Right cardiac atrium (tissue), 5 donors: ENCODE data around the gene ZFYVE9. TPM values are rescaled to one million over a fixed set of nuclear protein-coding genes. Genes with fewer than 3 reads are reported as not detected.
A peak's percentile ranks its signal among the peaks of the same experiment; 100 is the strongest.
"Not testable (repeated sequence)": the region's sequence is repeated elsewhere in the genome, so short reads cannot be mapped to it uniquely, and the experiment has no call there.

Experiments used
- ATAC-seq, 2 donors: fragments of 200-7000 bp; cut with Tn5 transposase; one replicate each; pipeline versions ENCODE4 v1.8.0 to v1.9.1; 2020; ENCODE audit warnings: moderate library complexity in 2 of 2, mild to moderate bottlenecking in 1 of 2
- DNase-seq, 3 donors: peaks; one replicate each; pipeline ENCODE4 v3.0.0-alpha.2; 2020
- H3K27ac ChIP-seq: one replicate; pipeline ENCODE4 v1.5.1; 2013; ENCODE audit warnings: mild to moderate bottlenecking, low read length, control low read depth, moderate library complexity
- H3K27me3 ChIP-seq: one replicate; pipeline ENCODE4 v1.6.1; 2013; ENCODE audit not compliant: control insufficient read depth, insufficient read depth
- H3K4me1 ChIP-seq: one replicate; pipeline ENCODE4 v1.6.1; 2013; ENCODE audit warnings: low read length; ENCODE audit not compliant: control insufficient read depth, insufficient read depth
- H3K4me3 ChIP-seq: one replicate; pipeline ENCODE4 v1.5.1; 2013; ENCODE audit warnings: low read length, control low read depth
- H3K9me3 ChIP-seq: one replicate; pipeline ENCODE4 v1.6.1; 2013; ENCODE audit warnings: low read length; ENCODE audit not compliant: control insufficient read depth
- WGBS: extraction: QIAGEN DNeasy Blood & Tissue Kit; methylation state at CpG from one replicate; pipeline ENCODE4 v1.1.7; 2013; 5-methylcytosine and 5-hydroxymethylcytosine counted together
- intact Hi-C, 4 donors: fragments of 100-400 bp; cut with DNase I; formaldehyde crosslinking; loops; one replicate each; pipeline versions ENCODE4 v1.11.0 to v1.14.0; 2022 to 2023
- polyA plus RNA-seq: library from polyadenylated mRNA; stranded (reverse); fragments of 200-250 nt; gene quantifications from one replicate; pipeline ENCODE4 v1.2.3, GENCODE V29; 2013
- total RNA-seq, 4 donors: library from RNA; stranded (reverse); fragmentation: NEBNext Ultra II Directional; extraction: Animal tissue kit (Norgen Biotek cat#: 25700); gene quantifications; one replicate each; pipeline ENCODE4 v1.2.1, GENCODE V29; 2021
- donor health status: healthy with polysubstance abuse.
- donor health status: DM: no; HTN: yes; CAD: no.
- donor health status: DM: no; HTN: no; CAD: no.
- donor health status: DM: no; HTN: yes; CAD: no; lungs with severe emphysema.
- donor health status: DM: yes; HTN: yes; CAD: no.

The ZFYVE9 gene
- total and polyA plus RNA-seq, 5 donors: 6.2 to 21.3 (median 20.0) TPM

- Histone ChIP-seq H3K4me1 (no peaks in the 10 kb centered on the region), H3K4me3 (no peak overlapping the region), H3K27me3 (no peaks in the 10 kb centered on the region), H3K9me3 (no peaks in the 10 kb centered on the region), H3K27ac (no peak overlapping the region)
- intact Hi-C loops: loop anchor here in 1 of 4 donors (10.0 kb wide), 1 partner anchor 172 kb away; no protein-coding TSS in a partner anchor
- DNase-seq (no peak), ATAC-seq (no peak)
- 57% methylated on average over 2 of the region's 2 CpGs for WGBS
Observed at GRCh38 chr1:52122384-52122783, 19.5 kb upstream of the ZFYVE9 start.

- DNase-seq (no peak), ATAC-seq (no peak)
- Histone ChIP-seq H3K9me3 (no peaks in the 10 kb centered on the region), H3K4me1 (no peaks in the 10 kb centered on the region), H3K27ac (no peak overlapping the region), H3K4me3 (no peak overlapping the region), H3K27me3 (no peaks in the 10 kb centered on the region)
- intact Hi-C loops: loop anchor here in 1 of 4 donors (10.0 kb wide), 1 partner anchor 171 kb away; no protein-coding TSS in a partner anchor
- WGBS: 89% methylated on average over 6 of the region's 6 CpGs
Observed at GRCh38 chr1:52123622-52124021, 18.3 kb upstream of the ZFYVE9 start.

GRCh38 chr1:52125736-52126359 lies 16.0 kb upstream of the ZFYVE9 start:
- no peak for ATAC-seq
- Histone ChIP-seq H3K4me1 (no peaks in the 10 kb centered on the region), H3K9me3 (no peaks in the 10 kb centered on the region), H3K27ac (no peak overlapping the region), H3K4me3 (no peak overlapping the region), H3K27me3 (no peaks in the 10 kb centered on the region)
- intact Hi-C loops: loop anchor here in 3 of 4 donors (5.0 to 10.0 kb wide), 2 partner anchors 169 to 171 kb away; no protein-coding TSS in a partner anchor
- DNase-seq: no peak

GRCh38 chr1:52127181-52128180 lies 14.4 kb upstream of the ZFYVE9 start:
- H3K27ac ChIP-seq: no peak overlapping the region
- H3K4me3 ChIP-seq: no peak overlapping the region
- intact Hi-C loops: loop anchor here in 3 of 4 donors (5.0 to 10.0 kb wide), 2 partner anchors 167 to 170 kb away; no protein-coding TSS in a partner anchor
- 27% methylated on average over 5 of the region's 5 CpGs for WGBS
- no peaks in the 10 kb centered on the region for H3K27me3 ChIP-seq
- no peaks in the 10 kb centered on the region for H3K9me3 ChIP-seq
- DNase-seq (no peak), ATAC-seq (peak; percentile 48 to 67)
- H3K4me1 ChIP-seq: no peaks in the 10 kb centered on the region

GRCh38 chr1:52139817-52140540 lies 1.9 kb upstream of the ZFYVE9 start:
- Histone ChIP-seq H3K4me1 (peaks cover 2% of the 10 kb centered on the region), H3K9me3 (no peaks in the 10 kb centered on the region), H3K4me3 (no peak overlapping the region), H3K27me3 (no peaks in the 10 kb centered on the region), H3K27ac (no peak overlapping the region)
- ATAC-seq: no peak
- intact Hi-C loops: loop anchor here in 1 of 4 donors (5.0 kb wide), 1 partner anchor 157 kb away; no protein-coding TSS in a partner anchor
- 68% methylated on average over 5 of the region's 5 CpGs for WGBS
- DNase-seq: no peak

GRCh38 chr1:52140633-52141512 lies 1.0 kb upstream of the ZFYVE9 start:
- no peaks in the 10 kb centered on the region for H3K27me3 ChIP-seq
- intact Hi-C loops: loop anchor here in 1 of 4 donors (5.0 kb wide), 1 partner anchor 156 kb away; no protein-coding TSS in a partner anchor
- H3K4me3 ChIP-seq: peak overlapping the region; percentile 78
- 37% methylated on average over 2 of the region's 2 CpGs for WGBS
- H3K9me3 ChIP-seq: no peaks in the 10 kb centered on the region
- ATAC-seq: no peak
- DNase-seq: no peak
- H3K27ac ChIP-seq: no peak overlapping the region
- H3K4me1 ChIP-seq: peaks cover 2% of the 10 kb centered on the region

GRCh38 chr1:52142220-52143183 lies 613 bp downstream of the ZFYVE9 start:
- intact Hi-C loops: loop anchor here in 1 of 4 donors (5.0 kb wide), 1 partner anchor 155 kb away; no protein-coding TSS in a partner anchor
- Histone ChIP-seq H3K27me3 (no peaks in the 10 kb centered on the region), H3K4me1 (peaks cover 2% of the 10 kb centered on the region), H3K9me3 (no peaks in the 10 kb centered on the region), H3K27ac (peak overlapping the region; percentile 92), H3K4me3 (peak overlapping the region; percentile 78)
- peak; percentile 55 to 77 (median 76) for DNase-seq
- peak; percentile 78 to 81 for ATAC-seq
- under 1% methylated on average over 79 of the region's 80 CpGs for WGBS

- intact Hi-C loops: no loop called here
- 67% methylated on average over 2 of the region's 2 CpGs for WGBS
- DNase-seq: no peak
Observed at GRCh38 chr1:52145137-52145536, 3.2 kb downstream of the ZFYVE9 start.

GRCh38 chr1:52150445-52150844 lies 8.6 kb downstream of the ZFYVE9 start:
- H3K9me3 ChIP-seq, intact Hi-C loops, DNase-seq, H3K4me1 ChIP-seq, ATAC-seq, H3K4me3 ChIP-seq, H3K27me3 ChIP-seq, H3K27ac ChIP-seq: not testable (repeated sequence)
- 89% methylated on average over 11 of the region's 11 CpGs for WGBS

More at GRCh38 chr1:52145137-52145536, 3.2 kb downstream of the ZFYVE9 start:
- no peaks in the 10 kb centered on the region for H3K27me3 ChIP-seq
- no peak for ATAC-seq
- no peak overlapping the region for H3K27ac ChIP-seq
- no peak overlapping the region for H3K4me3 ChIP-seq
- H3K4me1 ChIP-seq: peaks cover 4% of the 10 kb centered on the region
- no peaks in the 10 kb centered on the region for H3K9me3 ChIP-seq
